ENCODE measurements around the gene DLEC1.

Gene DLEC1

GRCh38 chr3:38136777-38137614, 98.0 kb downstream of the DLEC1 start, which contains the start of gene ACAA1:
TSS of gene ACAA1 (minus strand) at chr3:38137127. CDS start at chr3:38137035, 92 bp downstream.
- DNase-seq (ENCODE audit: low spot score), result peak; percentile 99

GRCh38 chr3:38137615-38138348, 98.8 kb downstream of the DLEC1 start:
- DNase-seq (ENCODE audit: low spot score), result no peak

- peak; percentile 62 for DNase-seq (ENCODE audit: low spot score)
Observed at GRCh38 chr3:38138349-38139190, 99.6 kb downstream of the DLEC1 start, which contains the start of gene MYD88. TSS of gene MYD88 (plus strand) at chr3:38138661. CDS start at chr3:38138701, 40 bp downstream.

- no peak for DNase-seq (ENCODE audit: low spot score)
Observed at GRCh38 chr3:38139191-38139590, 100.2 kb downstream of the DLEC1 start.

- DNase-seq (ENCODE audit: low spot score), result no peak
Observed at GRCh38 chr3:38139652-38140051, 100.6 kb downstream of the DLEC1 start.

GRCh38 chr3:38140326-38141172, 101.5 kb downstream of the DLEC1 start:
- no peak for DNase-seq (ENCODE audit: low spot score)

GRCh38 chr3:38141173-38141951, 102.4 kb downstream of the DLEC1 start:
- no peak for DNase-seq (ENCODE audit: low spot score)

GRCh38 chr3:38141952-38142273, 102.9 kb downstream of the DLEC1 start:
- no peak for DNase-seq (ENCODE audit: low spot score)

GRCh38 chr3:38142959-38143358, 104.0 kb downstream of the DLEC1 start:
- no peak for DNase-seq (ENCODE audit: low spot score)

- no peak for DNase-seq (ENCODE audit: low spot score)
Observed at GRCh38 chr3:38143511-38143910, 104.5 kb downstream of the DLEC1 start.

GRCh38 chr3:38146504-38146903, 107.5 kb downstream of the DLEC1 start:
- no peak for DNase-seq (ENCODE audit: low spot score)

- no peak for DNase-seq (ENCODE audit: low spot score)
Observed at GRCh38 chr3:38147421-38147820, 108.4 kb downstream of the DLEC1 start.

GRCh38 chr3:38148311-38148882, 109.4 kb downstream of the DLEC1 start:
- no peak for DNase-seq (ENCODE audit: low spot score)

GRCh38 chr3:38149708-38150107, 110.7 kb downstream of the DLEC1 start:
- DNase-seq (ENCODE audit: low spot score), result no peak

GRCh38 chr3:38150780-38151528, 111.9 kb downstream of the DLEC1 start:
- no peak for DNase-seq (ENCODE audit: low spot score)

- peak; percentile 77 for DNase-seq (ENCODE audit: low spot score)
Observed at GRCh38 chr3:38151667-38152265, 112.8 kb downstream of the DLEC1 start.

GRCh38 chr3:38152609-38153008, 113.6 kb downstream of the DLEC1 start:
- DNase-seq (ENCODE audit: low spot score), result no peak

GRCh38 chr3:38153221-38153620, 114.2 kb downstream of the DLEC1 start:
- DNase-seq (ENCODE audit: low spot score), result no peak

GRCh38 chr3:38154033-38154494, 115.1 kb downstream of the DLEC1 start:
- DNase-seq (ENCODE audit: low spot score), result peak; percentile 66
